BJ (cell line): ENCODE results near the gene ARL8A. TPM values are rescaled to one million over a fixed set of nuclear protein-coding genes. Genes with fewer than 3 reads are reported as not detected.
A peak's percentile ranks its signal among the peaks of the same experiment; 100 is the strongest.

Experiments
- CTCF ChIA-PET: fragments of 350-600 bp; formaldehyde crosslinking; extraction: SDS; loops from one replicate; lab custom pipeline; 2021; ENCODE audit warnings: antibody characterized with exemption, inconsistent platforms; lab: Yijun Ruan, JAX
- POLR2A ChIA-PET: fragments of 300-600 bp; sonication (Branson Sonifier 250); formaldehyde crosslinking; extraction: SDS; loops from one replicate; lab custom pipeline; 2021; ENCODE audit warnings: antibody characterized with exemption; lab: Charles Lee
- DNase-seq: peaks from one replicate; pipeline ENCODE4 v3.0.0-alpha.2; 2011; ENCODE audit warnings: low read depth
- H3K27me3 ChIP-seq: 2 replicates; pipeline ENCODE4 v1.6.0; 2011; ENCODE audit warnings: low read length; ENCODE audit not compliant: control insufficient read depth, insufficient read depth
- H3K36me3 ChIP-seq: 2 replicates; pipeline ENCODE4 v1.5.1; 2011; ENCODE audit warnings: low read length; ENCODE audit not compliant: control insufficient read depth, insufficient read depth
- H3K4me3 ChIP-seq: 2 replicates; pipeline ENCODE4 v1.5.1; 2011; ENCODE audit warnings: low read depth, mild to moderate bottlenecking, control low read depth, low read length
- polyA plus RNA-seq: library from polyadenylated mRNA; depleted of rRNA; stranded (reverse); fragments of >200 nt; gene quantifications from 2 replicates; pipeline ENCODE4 v1.2.3, GENCODE V29; 2011
- TF ChIP-seq, protein P1 (sequence below): IDR thresholded peaks from 2 replicates; pipeline ENCODE4 v1.5.1; 2011; ENCODE audit warnings: low read depth, mild to moderate bottlenecking, control low read depth, inconsistent platforms, low read length, moderate library complexity; ENCODE audit not compliant: insufficient read depth

Gene ARL8A
- polyA plus RNA-seq, 1 experiment = 76.6 TPM

DNA sequence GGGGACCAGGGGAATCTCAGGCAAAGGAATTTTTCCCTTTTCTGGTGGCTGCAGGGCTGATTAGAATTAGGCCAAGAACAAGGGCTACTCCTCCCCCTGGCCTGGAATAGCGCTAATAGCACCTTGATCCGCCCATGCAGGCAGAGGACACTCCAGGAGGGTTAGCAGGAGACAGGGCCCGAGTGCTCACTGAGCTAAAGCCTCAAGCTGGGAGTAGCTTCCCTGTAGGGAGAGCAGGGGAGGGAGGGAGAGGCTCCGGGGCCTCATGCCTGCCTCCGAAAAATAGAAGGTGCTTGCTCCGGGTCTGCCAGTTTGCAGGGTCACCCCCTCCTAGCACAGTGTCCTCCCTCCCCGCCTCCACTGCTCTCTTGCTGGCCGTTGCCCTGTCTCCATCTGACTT lies 12.1 kb upstream of the ARL8A start:
- peaks cover 8% of the 10 kb centered on the region for H3K27me3 ChIP-seq
- H3K36me3 ChIP-seq = no peaks in the 10 kb centered on the region
- ChIA-PET CTCF (interaction anchor here (0.6 to 1.7 kb wide), 5 partner anchors 9 to 160 kb away, joined by 3 to 5 read pairs (median 5); partner anchors contain the start of gene ARL8A), POLR2A (no interaction called here)
- TF ChIP-seq, protein P1, sequence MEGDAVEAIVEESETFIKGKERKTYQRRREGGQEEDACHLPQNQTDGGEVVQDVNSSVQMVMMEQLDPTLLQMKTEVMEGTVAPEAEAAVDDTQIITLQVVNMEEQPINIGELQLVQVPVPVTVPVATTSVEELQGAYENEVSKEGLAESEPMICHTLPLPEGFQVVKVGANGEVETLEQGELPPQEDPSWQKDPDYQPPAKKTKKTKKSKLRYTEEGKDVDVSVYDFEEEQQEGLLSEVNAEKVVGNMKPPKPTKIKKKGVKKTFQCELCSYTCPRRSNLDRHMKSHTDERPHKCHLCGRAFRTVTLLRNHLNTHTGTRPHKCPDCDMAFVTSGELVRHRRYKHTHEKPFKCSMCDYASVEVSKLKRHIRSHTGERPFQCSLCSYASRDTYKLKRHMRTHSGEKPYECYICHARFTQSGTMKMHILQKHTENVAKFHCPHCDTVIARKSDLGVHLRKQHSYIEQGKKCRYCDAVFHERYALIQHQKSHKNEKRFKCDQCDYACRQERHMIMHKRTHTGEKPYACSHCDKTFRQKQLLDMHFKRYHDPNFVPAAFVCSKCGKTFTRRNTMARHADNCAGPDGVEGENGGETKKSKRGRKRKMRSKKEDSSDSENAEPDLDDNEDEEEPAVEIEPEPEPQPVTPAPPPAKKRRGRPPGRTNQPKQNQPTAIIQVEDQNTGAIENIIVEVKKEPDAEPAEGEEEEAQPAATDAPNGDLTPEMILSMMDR = no peak
- no peak for DNase-seq
- no peak overlapping the region for H3K4me3 ChIP-seq

DNA sequence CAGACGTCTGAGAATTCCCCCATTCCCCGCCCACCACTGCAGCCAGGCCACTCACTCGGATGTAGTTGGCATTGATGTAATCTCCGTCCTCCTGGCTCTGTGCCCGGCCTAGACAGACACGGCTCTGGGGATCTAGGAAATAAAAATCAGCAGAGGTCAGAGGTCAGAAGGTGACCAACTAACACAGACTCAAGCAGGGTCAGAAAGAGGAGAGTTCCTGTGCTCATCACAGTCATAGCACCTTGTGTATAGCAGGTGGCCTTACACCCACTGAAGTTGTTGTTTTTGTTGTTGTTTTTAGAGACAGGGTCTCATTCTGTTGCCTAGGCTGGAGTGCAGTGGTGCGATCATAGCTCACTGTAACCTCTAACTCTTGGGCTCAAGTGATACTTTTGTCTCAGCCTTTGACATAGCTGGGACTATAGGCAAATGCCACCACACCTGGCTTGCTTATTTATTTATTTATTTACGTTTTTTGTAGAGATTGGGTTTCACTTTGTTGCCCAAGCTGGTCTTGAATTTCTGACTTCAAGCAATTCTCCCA lies 11.0 kb upstream of the ARL8A start:
- no peaks in the 10 kb centered on the region for H3K36me3 ChIP-seq
- TF ChIP-seq, protein P1 = no peak
- no peak for DNase-seq
- peaks cover 9% of the 10 kb centered on the region; the same call in 1 of the 2 replicates for H3K27me3 ChIP-seq
- ChIA-PET POLR2A (no interaction called here), CTCF (interaction anchor here (0.7 to 2.6 kb wide), 9 partner anchors 8 to 161 kb away, joined by 3 to 10 read pairs (median 5); partner anchors contain the start of gene ARL8A)
- no peak overlapping the region for H3K4me3 ChIP-seq

DNA sequence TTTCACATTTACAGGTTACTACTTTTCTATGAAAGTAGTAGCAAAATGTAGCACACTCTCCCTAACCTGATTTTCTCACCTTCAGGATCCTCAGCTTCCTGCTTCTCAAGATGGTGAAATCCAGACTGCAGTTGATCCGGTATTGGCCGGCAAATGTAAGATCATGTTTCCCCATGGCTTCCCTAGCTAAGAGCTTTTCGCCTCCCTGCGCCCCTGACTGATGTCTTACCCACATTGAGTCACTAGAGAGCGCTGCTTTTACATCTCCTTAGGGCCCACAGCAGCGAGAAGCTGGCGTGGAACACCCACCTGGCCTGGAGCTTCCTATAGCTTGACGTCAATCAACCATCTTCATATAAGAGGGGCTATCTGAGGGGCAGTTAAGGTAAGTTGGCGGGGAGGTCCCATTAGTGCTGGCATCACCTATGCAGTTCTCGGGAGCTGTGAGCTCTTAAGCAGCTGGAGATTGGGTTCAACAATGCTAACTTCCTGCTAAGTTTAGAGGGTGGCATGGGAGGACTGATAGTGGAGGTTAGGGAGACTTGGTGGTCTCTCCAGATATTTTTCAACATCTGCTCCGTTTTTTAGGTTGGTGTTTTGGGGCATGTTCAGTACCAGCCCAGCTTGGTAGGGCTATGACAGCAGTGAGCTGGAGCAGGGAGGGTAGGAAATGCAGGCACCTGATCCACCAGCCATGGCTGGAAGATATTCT lies 10.4 kb upstream of the ARL8A start:
- CTCF ChIA-PET = interaction anchor here (0.7 to 2.6 kb wide), 13 partner anchors 9 to 564 kb away, joined by 3 to 10 read pairs (median 4); no protein-coding TSS in a partner anchor
- Histone ChIP-seq H3K4me3 (no peak overlapping the region), H3K27me3 (peaks cover 9% of the 10 kb centered on the region; the same call in 1 of the 2 replicates), H3K36me3 (no peaks in the 10 kb centered on the region)
- POLR2A ChIA-PET = no interaction called here
- DNase-seq = no peak
- TF ChIP-seq, protein P1 = peak; percentile 60

DNA sequence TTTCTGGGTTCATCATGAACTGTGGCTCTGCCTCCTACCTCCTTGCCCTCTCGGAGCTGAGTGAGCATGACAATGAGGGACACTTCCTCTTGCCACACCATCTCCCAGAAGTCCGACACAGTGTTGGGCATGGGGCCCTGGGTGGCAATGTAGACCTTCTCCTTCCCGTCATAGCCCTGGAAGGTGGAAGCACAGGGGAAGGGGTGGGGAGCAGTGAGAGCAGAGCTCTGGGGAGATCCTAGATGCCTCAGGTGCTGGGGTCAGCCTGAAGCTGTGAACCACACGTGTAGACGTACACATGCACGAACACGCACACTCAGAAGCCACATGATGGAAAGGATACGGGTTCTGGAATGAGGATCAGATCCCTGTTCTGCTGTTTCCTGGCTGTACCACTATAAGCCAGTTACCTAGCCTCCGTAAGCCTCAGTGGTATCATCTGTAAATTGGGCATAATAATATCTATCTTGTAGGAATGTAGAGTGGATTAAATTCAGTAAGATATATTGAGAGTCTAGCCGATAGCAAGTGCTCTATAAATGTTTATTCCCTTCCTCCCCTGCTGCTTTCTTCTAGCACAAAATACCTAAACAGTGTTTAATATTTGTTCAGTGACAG lies 9.7 kb upstream of the ARL8A start:
- ChIA-PET POLR2A (no interaction called here), CTCF (interaction anchor here (0.9 to 2.6 kb wide), 10 partner anchors 8 to 565 kb away, joined by 3 to 10 read pairs (median 4); no protein-coding TSS in a partner anchor)
- Histone ChIP-seq H3K36me3 (no peaks in the 10 kb centered on the region), H3K4me3 (no peak overlapping the region), H3K27me3 (peaks cover 9% of the 10 kb centered on the region; the same call in 1 of the 2 replicates)
- TF ChIP-seq, protein P1 = no peak
- DNase-seq = no peak

DNA sequence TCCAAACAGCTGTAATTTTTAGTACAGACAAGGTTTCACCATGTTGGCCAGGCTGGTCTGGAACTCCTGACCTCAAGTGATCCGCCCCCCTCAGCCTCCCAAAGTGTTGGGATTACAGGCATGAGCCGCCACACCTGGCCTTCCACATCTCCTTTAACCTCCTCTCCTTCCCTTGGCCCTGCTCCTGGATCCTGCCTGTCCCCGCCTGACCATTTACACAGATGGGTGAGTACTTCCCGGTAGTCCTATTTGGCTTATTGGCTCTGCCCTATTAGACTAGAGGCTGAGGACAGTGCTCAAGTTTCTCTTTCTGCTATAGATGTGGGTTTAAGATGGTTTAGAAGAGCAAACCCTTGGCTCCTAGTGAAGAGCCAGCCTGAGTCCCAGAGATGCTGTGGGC lies 8.7 kb upstream of the ARL8A start:
- Histone ChIP-seq H3K27me3 (peaks cover 9% of the 10 kb centered on the region; the same call in 1 of the 2 replicates), H3K36me3 (no peaks in the 10 kb centered on the region), H3K4me3 (no peak overlapping the region)
- DNase-seq = no peak
- ChIA-PET CTCF (interaction anchor here (2.6 kb wide), 1 partner anchor 36 kb away, joined by 10 read pairs; no protein-coding TSS in a partner anchor), POLR2A (no interaction called here)
- TF ChIP-seq, protein P1 = no peak
